ENCODE results near the gene SSMEM1.
"Not testable (repeated sequence)": the region's sequence is repeated elsewhere in the genome, so short reads cannot be mapped to it uniquely, and the experiment has no call there.

The SSMEM1 gene, protein sequence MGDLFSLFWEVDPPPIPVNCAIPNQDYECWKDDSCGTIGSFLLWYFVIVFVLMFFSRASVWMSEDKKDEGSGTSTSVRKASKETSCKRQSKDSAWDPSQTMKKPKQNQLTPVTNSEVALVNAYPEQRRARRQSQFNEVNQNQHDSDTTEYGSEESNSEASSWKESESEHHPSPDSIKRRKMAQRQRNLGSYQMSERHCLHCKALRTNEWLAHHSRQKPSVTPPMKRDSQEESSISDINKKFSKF

GRCh38 chr7:130207642-130208041 is at the start of gene SSMEM1:
Gene SSMEM1, plus strand, starts transcription at chr7:130207860. Its CDS starts 51 bp downstream, at chr7:130207911.
- peak; percentile 9 to 65 (median 53) for DNase-seq

GRCh38 chr7:130160023-130160422 is 47.6 kb upstream of the SSMEM1 start:
- no peak for DNase-seq

DNA sequence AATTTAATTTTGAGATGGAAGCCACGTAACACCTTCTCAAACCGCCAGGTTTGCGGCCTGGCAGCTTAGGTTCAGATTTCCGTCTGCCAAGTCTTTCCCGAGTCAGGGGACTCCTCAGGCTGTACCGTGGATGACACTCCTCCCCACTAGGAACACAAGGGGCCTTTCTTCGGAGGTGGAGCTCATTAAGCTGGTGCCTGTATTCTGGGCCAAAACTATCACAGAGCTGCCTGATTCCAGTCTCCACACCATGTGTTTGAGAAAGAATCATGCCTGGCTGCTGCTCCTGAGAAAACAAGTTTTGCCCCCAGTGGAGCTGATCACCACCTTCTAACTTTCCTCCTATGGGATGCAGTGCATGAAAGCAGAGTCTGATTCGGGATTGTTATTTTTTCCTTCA is 47.2 kb upstream of the SSMEM1 start:
- DNase-seq, result no peak

- DNase-seq, result no peak
Measured at GRCh38 chr7:130162196-130162595, 45.5 kb upstream of the SSMEM1 start.

GRCh38 chr7:130174237-130174959 is 33.3 kb upstream of the SSMEM1 start:
- no peak for DNase-seq

GRCh38 chr7:130178251-130178650 is 29.4 kb upstream of the SSMEM1 start:
- no peak for DNase-seq

GRCh38 chr7:130179631-130180030 is 28.0 kb upstream of the SSMEM1 start:
- no peak for DNase-seq

DNA sequence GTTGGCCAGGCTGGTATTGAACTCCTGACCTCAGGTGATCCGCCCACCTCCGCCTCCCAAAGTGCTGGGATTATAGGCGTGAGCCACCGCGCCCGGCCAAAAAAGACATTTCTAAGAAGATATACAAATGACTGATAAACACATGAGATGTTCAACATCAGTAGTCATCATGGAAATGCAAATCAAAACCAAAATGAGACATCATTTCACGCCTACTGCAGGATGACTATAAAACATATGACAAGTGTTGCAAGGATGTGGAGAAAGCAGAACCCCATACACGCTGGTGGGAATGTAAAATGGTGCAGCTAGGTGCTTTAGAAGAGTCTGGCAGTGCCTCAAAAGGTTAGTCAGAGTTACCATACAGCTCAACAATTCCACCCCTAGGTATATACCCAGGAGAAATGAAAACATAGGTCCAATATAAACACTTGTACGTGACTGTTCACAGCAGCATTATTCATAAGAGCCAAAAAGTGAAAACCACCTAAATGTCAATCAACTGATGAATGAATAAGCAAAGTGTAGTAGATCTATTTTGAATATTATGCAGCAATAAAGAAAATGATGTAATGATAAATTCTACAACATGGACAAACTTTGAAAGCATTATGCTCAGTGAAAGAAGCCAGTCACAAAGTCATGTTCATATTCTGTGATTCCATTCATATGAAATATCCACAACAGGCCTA is 26.9 kb upstream of the SSMEM1 start:
- peak; percentile 45 to 74 (median 59) for DNase-seq

DNA sequence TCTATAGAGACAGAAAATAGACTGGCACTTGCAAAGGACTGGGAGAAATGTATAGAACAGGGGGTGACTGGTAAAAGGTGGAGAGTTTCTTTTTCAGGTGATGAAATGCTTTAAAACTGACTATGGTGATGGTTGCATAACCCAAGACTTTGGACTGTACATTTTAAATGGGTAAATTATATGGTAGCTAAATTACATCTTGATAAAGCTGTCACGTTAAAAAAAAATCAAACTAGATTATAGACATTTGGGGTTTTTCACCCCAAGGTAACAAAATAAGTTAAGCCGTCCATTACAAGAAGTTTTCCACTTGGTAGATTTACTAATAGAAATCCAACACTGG is 26.4 kb upstream of the SSMEM1 start:
- DNase-seq, result no peak

DNA sequence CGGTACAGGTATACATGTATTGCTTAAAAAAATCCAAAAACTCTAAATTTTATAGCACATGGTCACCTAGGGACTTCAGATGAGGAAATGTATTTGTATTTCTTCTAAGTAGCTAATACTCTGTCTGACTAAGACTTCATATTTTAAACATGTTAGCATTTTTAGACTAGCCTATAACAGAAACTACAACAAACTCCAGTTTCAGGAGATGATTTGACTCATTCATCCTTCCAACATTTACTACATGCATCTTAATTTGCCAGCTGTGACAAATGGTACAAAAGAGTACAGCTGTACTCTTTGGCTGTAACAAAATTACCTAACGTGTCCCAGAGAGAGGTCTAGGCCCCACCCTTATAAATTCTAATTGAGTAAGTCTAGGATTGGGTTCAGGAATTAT is 24.7 kb upstream of the SSMEM1 start:
- no peak for DNase-seq

GRCh38 chr7:130184349-130184748 is 23.3 kb upstream of the SSMEM1 start:
- not testable (repeated sequence) for DNase-seq

- no peak for DNase-seq
Measured at GRCh38 chr7:130187360-130187759, 20.3 kb upstream of the SSMEM1 start.

GRCh38 chr7:130189343-130189742 is 18.3 kb upstream of the SSMEM1 start:
- no peak for DNase-seq

- DNase-seq, result no peak
Measured at GRCh38 chr7:130191791-130192190, 15.9 kb upstream of the SSMEM1 start.

DNA sequence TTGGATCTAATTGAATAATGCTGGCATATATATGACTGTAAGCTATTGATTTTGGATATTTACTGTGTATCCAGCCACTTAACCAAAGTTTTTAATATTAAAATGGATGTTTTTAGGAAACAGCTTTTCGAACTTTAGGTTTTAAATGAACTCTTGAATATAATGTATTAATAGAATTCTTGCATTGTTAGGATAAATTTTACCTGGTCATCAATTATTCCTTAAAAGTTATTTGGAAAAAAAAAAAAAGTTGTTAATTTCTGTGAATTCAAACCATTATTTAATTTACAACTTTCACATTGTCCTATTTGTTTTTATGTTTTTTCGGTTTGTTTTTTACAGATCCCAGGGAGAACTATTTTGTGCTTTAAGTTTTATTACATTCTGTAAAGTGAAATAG is 12.3 kb upstream of the SSMEM1 start:
- no peak for DNase-seq

- no peak for DNase-seq
Measured at GRCh38 chr7:130196476-130196875, 11.2 kb upstream of the SSMEM1 start.

- no peak for DNase-seq
Measured at GRCh38 chr7:130197094-130197493, 10.6 kb upstream of the SSMEM1 start.

- no peak for DNase-seq
Measured at GRCh38 chr7:130201796-130202195, 5.9 kb upstream of the SSMEM1 start.

GRCh38 chr7:130205084-130205947 is 2.3 kb upstream of the SSMEM1 start, which contains the start of gene TMEM209:
Gene TMEM209, minus strand, starts transcription at chr7:130205406. Its CDS starts 31 bp downstream, at chr7:130205375.
- peak; percentile 98 to 100 (median 99) for DNase-seq

DNA sequence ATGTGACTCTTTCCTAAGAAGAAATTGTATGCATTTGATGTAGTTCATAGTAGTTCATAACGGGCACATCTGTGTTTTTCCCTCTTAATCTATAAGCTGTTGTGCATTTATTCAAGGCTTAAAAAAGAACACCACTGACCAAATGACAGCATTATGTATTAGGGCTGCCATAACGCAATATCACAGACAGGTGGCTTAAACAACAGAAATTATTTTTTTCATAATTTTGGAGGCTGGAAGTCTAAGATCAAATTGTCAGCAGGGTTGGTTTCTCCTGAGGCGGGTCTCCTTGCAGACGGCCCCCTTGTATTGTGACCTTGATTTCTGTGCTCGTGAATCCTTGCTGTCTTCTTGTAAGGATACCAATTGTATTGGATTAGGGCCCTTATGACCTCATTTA is 627 bp upstream of the SSMEM1 start:
- no peak for DNase-seq

GRCh38 chr7:130208516-130208915 is 856 bp downstream of the SSMEM1 start:
- peak in 1 of 3 donors; percentile 35 for DNase-seq

GRCh38 chr7:130210181-130210935 is 2.7 kb downstream of the SSMEM1 start:
- no peak for DNase-seq
